Measurements from ENCODE around the gene ACOT8. TPM values are rescaled to one million over a fixed set of nuclear protein-coding genes. Genes with fewer than 3 reads are reported as not detected.
A peak's percentile ranks its signal among the peaks of the same experiment; 100 is the strongest.

ACOT8 gene
- total RNA-seq, 1 experiment from 2014 or later = 38.1 TPM

DNA sequence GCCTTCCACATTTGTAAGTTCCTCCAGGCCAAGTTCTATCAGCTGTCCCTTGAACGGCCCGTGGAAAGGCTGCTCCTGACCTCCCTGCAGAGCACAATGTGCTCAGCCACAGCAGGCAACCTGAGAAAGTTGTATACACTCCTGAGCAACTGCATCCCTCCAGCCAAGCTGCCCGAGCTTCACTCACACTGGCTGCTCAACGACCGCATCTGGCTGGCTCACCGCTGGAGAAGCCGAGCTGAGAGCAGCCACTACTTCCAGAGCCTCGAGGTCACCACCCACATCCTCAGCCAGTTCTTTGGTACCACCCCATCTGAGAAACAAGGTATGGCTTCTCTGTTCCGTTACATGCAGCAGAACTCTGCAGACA lies 25.9 kb upstream of the ACOT8 start (continued):
- TF ChIP-seq, protein P1, sequence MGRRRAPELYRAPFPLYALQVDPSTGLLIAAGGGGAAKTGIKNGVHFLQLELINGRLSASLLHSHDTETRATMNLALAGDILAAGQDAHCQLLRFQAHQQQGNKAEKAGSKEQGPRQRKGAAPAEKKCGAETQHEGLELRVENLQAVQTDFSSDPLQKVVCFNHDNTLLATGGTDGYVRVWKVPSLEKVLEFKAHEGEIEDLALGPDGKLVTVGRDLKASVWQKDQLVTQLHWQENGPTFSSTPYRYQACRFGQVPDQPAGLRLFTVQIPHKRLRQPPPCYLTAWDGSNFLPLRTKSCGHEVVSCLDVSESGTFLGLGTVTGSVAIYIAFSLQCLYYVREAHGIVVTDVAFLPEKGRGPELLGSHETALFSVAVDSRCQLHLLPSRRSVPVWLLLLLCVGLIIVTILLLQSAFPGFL (CRISPR knock-in tag; IDR thresholded peaks at IDR 0.05; ENCODE audit: borderline replicate concordance) = no peak
- TF ChIP-seq, protein P2, sequence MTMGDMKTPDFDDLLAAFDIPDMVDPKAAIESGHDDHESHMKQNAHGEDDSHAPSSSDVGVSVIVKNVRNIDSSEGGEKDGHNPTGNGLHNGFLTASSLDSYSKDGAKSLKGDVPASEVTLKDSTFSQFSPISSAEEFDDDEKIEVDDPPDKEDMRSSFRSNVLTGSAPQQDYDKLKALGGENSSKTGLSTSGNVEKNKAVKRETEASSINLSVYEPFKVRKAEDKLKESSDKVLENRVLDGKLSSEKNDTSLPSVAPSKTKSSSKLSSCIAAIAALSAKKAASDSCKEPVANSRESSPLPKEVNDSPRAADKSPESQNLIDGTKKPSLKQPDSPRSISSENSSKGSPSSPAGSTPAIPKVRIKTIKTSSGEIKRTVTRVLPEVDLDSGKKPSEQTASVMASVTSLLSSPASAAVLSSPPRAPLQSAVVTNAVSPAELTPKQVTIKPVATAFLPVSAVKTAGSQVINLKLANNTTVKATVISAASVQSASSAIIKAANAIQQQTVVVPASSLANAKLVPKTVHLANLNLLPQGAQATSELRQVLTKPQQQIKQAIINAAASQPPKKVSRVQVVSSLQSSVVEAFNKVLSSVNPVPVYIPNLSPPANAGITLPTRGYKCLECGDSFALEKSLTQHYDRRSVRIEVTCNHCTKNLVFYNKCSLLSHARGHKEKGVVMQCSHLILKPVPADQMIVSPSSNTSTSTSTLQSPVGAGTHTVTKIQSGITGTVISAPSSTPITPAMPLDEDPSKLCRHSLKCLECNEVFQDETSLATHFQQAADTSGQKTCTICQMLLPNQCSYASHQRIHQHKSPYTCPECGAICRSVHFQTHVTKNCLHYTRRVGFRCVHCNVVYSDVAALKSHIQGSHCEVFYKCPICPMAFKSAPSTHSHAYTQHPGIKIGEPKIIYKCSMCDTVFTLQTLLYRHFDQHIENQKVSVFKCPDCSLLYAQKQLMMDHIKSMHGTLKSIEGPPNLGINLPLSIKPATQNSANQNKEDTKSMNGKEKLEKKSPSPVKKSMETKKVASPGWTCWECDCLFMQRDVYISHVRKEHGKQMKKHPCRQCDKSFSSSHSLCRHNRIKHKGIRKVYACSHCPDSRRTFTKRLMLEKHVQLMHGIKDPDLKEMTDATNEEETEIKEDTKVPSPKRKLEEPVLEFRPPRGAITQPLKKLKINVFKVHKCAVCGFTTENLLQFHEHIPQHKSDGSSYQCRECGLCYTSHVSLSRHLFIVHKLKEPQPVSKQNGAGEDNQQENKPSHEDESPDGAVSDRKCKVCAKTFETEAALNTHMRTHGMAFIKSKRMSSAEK (CRISPR knock-in tag; IDR thresholded peaks at IDR 0.05; ENCODE audit: borderline replicate concordance) = no peak
- no peak for TF ChIP-seq IRF2 (CRISPR knock-in tag; IDR thresholded peaks at IDR 0.05; ENCODE audit: borderline replicate concordance, low read depth)

DNA sequence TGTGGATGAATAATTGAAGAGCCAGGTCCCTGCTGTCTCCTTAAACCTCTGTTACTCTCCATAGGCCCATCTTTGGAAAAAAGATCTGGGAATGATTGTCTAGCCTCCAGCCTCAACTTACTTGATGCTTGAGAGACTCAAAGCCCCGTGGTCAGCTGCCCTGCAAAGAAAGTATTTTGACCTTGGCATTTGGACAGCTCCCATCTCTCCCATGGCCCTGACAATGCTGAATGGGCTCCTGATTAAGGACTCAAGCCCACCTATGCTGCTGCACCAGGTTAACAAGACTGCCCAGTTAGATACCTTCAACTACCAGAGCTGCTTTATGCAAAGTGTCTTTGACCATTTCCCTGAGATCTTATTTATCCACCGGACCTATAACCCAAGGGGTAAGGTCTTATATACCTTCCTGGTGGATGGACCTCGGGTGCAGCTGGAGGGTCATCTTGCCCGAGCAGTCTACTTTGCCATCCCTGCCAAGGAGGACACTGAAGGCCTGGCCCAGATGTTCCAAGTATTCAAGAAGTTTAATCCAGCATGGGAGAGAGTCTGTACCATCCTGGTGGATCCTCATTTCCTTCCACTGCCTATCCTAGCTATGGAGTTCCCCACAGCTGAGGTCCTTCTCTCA lies 25.4 kb upstream of the ACOT8 start:
- H3K27ac Mint-ChIP-seq = peak overlapping the region; percentile 42; the same call in 1 of the 2 replicates
- ChIA-PET CTCF (interaction anchor here (2.5 kb wide), 1 partner anchor 8 kb away, joined by 38 read pairs; the partner anchor contains the start of genes CTSA and NEURL2), POLR2A (interaction anchor here (0.6 to 2.1 kb wide), 3 partner anchors 8 to 31 kb away, joined by 3 to 14 read pairs (median 4); no protein-coding TSS in a partner anchor)
- DNase-seq (ENCODE audit: low spot score) (no peak), ATAC-seq (no peak)
- no peaks in the 10 kb centered on the region for H3K27me3 Mint-ChIP-seq (ENCODE audit: low read depth)
- H3K4me1 Mint-ChIP-seq = peaks cover 13% of the 10 kb centered on the region
- peaks cover 25% of the 10 kb centered on the region for H3K36me3 Mint-ChIP-seq
- H3K4me3 Mint-ChIP-seq = peak overlapping the region; percentile 69
- H3K9me3 Mint-ChIP-seq = no peaks in the 10 kb centered on the region
- TF ChIP-seq RORB (CRISPR knock-in tag; IDR thresholded peaks at IDR 0.05) (no peak), MXD4 (CRISPR knock-in tag; IDR thresholded peaks at IDR 0.05; ENCODE audit: borderline replicate concordance) (no peak), TCF7 (CRISPR knock-in tag; IDR thresholded peaks at IDR 0.05; ENCODE audit: low read depth) (no peak), SMAD3 (CRISPR knock-in tag; IDR thresholded peaks at IDR 0.05; ENCODE audit: borderline replicate concordance) (no peak), ELF4 (CRISPR knock-in tag; IDR thresholded peaks at IDR 0.05; ENCODE audit: low read depth) (no peak), CBFB (CRISPR knock-in tag; IDR thresholded peaks at IDR 0.05; ENCODE audit: low read depth) (no peak), FOXK1 (CRISPR knock-in tag; IDR thresholded peaks at IDR 0.05) (no peak), CREM (CRISPR knock-in tag; IDR thresholded peaks at IDR 0.05) (no peak), KAT7 (CRISPR knock-in tag; IDR thresholded peaks at IDR 0.05; ENCODE audit: borderline replicate concordance) (no peak), NFATC4 (CRISPR knock-in tag; IDR thresholded peaks at IDR 0.05) (no peak), FOXP1 (CRISPR knock-in tag; IDR thresholded peaks at IDR 0.05; ENCODE audit: borderline replicate concordance) (no peak)
- TF ChIP-seq, protein P3, sequence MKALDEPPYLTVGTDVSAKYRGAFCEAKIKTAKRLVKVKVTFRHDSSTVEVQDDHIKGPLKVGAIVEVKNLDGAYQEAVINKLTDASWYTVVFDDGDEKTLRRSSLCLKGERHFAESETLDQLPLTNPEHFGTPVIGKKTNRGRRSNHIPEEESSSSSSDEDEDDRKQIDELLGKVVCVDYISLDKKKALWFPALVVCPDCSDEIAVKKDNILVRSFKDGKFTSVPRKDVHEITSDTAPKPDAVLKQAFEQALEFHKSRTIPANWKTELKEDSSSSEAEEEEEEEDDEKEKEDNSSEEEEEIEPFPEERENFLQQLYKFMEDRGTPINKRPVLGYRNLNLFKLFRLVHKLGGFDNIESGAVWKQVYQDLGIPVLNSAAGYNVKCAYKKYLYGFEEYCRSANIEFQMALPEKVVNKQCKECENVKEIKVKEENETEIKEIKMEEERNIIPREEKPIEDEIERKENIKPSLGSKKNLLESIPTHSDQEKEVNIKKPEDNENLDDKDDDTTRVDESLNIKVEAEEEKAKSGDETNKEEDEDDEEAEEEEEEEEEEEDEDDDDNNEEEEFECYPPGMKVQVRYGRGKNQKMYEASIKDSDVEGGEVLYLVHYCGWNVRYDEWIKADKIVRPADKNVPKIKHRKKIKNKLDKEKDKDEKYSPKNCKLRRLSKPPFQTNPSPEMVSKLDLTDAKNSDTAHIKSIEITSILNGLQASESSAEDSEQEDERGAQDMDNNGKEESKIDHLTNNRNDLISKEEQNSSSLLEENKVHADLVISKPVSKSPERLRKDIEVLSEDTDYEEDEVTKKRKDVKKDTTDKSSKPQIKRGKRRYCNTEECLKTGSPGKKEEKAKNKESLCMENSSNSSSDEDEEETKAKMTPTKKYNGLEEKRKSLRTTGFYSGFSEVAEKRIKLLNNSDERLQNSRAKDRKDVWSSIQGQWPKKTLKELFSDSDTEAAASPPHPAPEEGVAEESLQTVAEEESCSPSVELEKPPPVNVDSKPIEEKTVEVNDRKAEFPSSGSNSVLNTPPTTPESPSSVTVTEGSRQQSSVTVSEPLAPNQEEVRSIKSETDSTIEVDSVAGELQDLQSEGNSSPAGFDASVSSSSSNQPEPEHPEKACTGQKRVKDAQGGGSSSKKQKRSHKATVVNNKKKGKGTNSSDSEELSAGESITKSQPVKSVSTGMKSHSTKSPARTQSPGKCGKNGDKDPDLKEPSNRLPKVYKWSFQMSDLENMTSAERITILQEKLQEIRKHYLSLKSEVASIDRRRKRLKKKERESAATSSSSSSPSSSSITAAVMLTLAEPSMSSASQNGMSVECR (CRISPR knock-in tag; IDR thresholded peaks at IDR 0.05; ENCODE audit: borderline replicate concordance) = no peak
- TF ChIP-seq, protein P4, sequence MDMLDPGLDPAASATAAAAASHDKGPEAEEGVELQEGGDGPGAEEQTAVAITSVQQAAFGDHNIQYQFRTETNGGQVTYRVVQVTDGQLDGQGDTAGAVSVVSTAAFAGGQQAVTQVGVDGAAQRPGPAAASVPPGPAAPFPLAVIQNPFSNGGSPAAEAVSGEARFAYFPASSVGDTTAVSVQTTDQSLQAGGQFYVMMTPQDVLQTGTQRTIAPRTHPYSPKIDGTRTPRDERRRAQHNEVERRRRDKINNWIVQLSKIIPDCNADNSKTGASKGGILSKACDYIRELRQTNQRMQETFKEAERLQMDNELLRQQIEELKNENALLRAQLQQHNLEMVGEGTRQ (CRISPR knock-in tag; IDR thresholded peaks at IDR 0.05) = no peak
- TF ChIP-seq, protein P5, sequence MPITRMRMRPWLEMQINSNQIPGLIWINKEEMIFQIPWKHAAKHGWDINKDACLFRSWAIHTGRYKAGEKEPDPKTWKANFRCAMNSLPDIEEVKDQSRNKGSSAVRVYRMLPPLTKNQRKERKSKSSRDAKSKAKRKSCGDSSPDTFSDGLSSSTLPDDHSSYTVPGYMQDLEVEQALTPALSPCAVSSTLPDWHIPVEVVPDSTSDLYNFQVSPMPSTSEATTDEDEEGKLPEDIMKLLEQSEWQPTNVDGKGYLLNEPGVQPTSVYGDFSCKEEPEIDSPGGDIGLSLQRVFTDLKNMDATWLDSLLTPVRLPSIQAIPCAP (CRISPR knock-in tag; IDR thresholded peaks at IDR 0.05) = no peak
- TF ChIP-seq, protein P6, sequence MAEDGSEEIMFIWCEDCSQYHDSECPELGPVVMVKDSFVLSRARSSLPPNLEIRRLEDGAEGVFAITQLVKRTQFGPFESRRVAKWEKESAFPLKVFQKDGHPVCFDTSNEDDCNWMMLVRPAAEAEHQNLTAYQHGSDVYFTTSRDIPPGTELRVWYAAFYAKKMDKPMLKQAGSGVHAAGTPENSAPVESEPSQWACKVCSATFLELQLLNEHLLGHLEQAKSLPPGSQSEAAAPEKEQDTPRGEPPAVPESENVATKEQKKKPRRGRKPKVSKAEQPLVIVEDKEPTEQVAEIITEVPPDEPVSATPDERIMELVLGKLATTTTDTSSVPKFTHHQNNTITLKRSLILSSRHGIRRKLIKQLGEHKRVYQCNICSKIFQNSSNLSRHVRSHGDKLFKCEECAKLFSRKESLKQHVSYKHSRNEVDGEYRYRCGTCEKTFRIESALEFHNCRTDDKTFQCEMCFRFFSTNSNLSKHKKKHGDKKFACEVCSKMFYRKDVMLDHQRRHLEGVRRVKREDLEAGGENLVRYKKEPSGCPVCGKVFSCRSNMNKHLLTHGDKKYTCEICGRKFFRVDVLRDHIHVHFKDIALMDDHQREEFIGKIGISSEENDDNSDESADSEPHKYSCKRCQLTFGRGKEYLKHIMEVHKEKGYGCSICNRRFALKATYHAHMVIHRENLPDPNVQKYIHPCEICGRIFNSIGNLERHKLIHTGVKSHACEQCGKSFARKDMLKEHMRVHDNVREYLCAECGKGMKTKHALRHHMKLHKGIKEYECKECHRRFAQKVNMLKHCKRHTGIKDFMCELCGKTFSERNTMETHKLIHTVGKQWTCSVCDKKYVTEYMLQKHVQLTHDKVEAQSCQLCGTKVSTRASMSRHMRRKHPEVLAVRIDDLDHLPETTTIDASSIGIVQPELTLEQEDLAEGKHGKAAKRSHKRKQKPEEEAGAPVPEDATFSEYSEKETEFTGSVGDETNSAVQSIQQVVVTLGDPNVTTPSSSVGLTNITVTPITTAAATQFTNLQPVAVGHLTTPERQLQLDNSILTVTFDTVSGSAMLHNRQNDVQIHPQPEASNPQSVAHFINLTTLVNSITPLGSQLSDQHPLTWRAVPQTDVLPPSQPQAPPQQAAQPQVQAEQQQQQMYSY (CRISPR knock-in tag; IDR thresholded peaks at IDR 0.05) = no peak
- TF ChIP-seq, protein P7, sequence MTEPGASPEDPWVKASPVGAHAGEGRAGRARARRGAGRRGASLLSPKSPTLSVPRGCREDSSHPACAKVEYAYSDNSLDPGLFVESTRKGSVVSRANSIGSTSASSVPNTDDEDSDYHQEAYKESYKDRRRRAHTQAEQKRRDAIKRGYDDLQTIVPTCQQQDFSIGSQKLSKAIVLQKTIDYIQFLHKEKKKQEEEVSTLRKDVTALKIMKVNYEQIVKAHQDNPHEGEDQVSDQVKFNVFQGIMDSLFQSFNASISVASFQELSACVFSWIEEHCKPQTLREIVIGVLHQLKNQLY (CRISPR knock-in tag; IDR thresholded peaks at IDR 0.05) = no peak
